T1000 (cell line): Measurements from ENCODE around the gene PRPH.

ENCODE experiments used
- DNase-seq: peaks from one replicate; lab custom pipeline; 2025; ENCODE audit warnings: mixed read lengths; lab: John Stamatoyannopoulos, UW

Gene PRPH

GRCh38 chr12:49346659-49347310 is 51.8 kb downstream of the PRPH start, which contains the start of gene DNAJC22:
Gene DNAJC22, plus strand, starts transcription at chr12:49346888. Its CDS starts 1,985 bp downstream, at chr12:49348873.
- DNase-seq: no peak

- DNase-seq: peak; percentile 71
Observed at GRCh38 chr12:49347311-49348193, 52.6 kb downstream of the PRPH start.
